Measurements from ENCODE around the gene NUDT2. TPM values are rescaled to one million over a fixed set of nuclear protein-coding genes. Genes with fewer than 3 reads are reported as not detected.
"Not testable (repeated sequence)": the region's sequence is repeated elsewhere in the genome, so short reads cannot be mapped to it uniquely, and the experiment has no call there.

NUDT2 gene
- 10 to 100 TPM; 39.2 to 42.9 TPM for total RNA-seq

DNA sequence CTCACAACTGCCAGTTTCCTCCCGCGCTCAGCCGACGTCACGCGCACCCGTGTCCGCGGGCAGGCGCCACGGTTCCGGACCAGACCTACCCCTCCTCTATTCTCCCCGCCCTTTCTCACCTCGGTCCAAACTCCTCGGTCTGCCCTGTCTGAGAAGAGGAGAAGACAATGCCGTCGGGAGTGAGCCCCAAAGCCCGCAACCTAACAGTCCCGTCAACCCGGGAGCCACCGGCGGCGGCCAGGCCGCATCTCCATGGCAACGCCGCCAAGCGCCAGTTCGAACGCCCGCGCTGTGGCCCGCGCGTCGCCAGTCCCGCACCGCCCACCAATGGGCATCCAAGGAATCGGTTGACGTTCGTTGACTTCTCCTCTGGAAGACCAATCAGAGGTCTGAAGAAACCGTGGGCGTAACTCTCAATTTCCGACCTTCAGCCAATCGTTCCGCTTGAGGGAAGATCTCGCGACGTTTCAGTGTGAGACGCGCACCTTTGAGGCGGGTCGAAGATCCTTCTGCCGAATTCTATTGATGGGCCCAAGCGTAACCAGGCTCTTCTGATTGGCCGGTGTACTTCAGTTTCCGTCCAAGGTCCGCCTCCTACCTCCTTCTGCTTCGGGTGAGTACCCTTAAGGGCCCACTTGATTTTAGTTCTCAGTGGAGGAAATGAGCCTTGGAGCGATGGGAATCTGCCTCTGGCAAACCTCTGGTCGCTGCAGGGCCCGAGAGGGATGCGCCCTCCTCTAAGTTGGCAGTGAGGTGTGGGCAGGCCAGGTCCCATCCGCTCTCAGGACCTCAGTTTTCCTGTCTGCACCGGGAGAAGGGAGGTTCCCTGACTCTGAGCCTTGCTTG is at the start of gene NUDT2, which contains the start of gene KIF24:
Gene NUDT2 (plus strand): TSS at position 583 of the 846 bp plus-strand sequence. CDS start 9,471 bp downstream, outside the sequence.
Gene KIF24 (minus strand): TSS at position 282 of the 846 bp plus-strand sequence. CDS start 17,922 bp downstream, outside the sequence.
- Mint-ChIP-seq H3K4me1 (ENCODE audit: low read depth) (peaks cover 42% of the 10 kb centered on the region), H3K36me3 (ENCODE audit: low read depth) (peaks cover 2% of the 10 kb centered on the region), H3K27ac (peak within 1 kb of the TSS; percentile 94), H3K9me3 (no peaks in the 10 kb centered on the region), H3K4me3 (peak within 1 kb of the TSS; percentile 88), H3K27me3 (ENCODE audit: low read depth) (no peaks in the 10 kb centered on the region)
- intact Hi-C loops (cut with micrococcal nuclease) = loop anchor here (1.0 to 10.0 kb wide), 12 partner anchors 48 to 1065 kb away; partner anchors contain the start of genes BAG1, DCAF12, DNAI1 and FAM219A
- CTCF ChIA-PET = no interaction called here
- DNase-seq = peak; percentile 98

GRCh38 chr9:34282096-34282495 is 47.3 kb upstream of the NUDT2 start:
- CTCF ChIA-PET = interaction anchor here (0.6 kb wide), 1 partner anchor 52 kb away, joined by 3 read pairs; no protein-coding TSS in a partner anchor
- H3K9me3 Mint-ChIP-seq = no peaks in the 10 kb centered on the region
- H3K4me1 Mint-ChIP-seq (ENCODE audit: low read depth) = peaks cover 5% of the 10 kb centered on the region
- intact Hi-C loops (cut with micrococcal nuclease) = no loop called here
- H3K4me3 Mint-ChIP-seq = no peak overlapping the region
- no peaks in the 10 kb centered on the region for H3K27me3 Mint-ChIP-seq (ENCODE audit: low read depth)
- H3K36me3 Mint-ChIP-seq (ENCODE audit: low read depth) = peaks cover 18% of the 10 kb centered on the region
- H3K27ac Mint-ChIP-seq = no peak overlapping the region
- no peak for DNase-seq

GRCh38 chr9:34289159-34289558 is 40.2 kb upstream of the NUDT2 start:
- intact Hi-C loops (cut with micrococcal nuclease) = no loop called here
- H3K27ac Mint-ChIP-seq = no peak overlapping the region
- no peak overlapping the region for H3K4me3 Mint-ChIP-seq
- H3K27me3 Mint-ChIP-seq (ENCODE audit: low read depth) = no peaks in the 10 kb centered on the region
- H3K4me1 Mint-ChIP-seq (ENCODE audit: low read depth) = no peaks in the 10 kb centered on the region
- CTCF ChIA-PET = interaction anchor here (0.5 to 1.3 kb wide), 2 partner anchors 11 to 445 kb away, joined by 3 to 4 read pairs; no protein-coding TSS in a partner anchor
- H3K9me3 Mint-ChIP-seq = no peaks in the 10 kb centered on the region
- H3K36me3 Mint-ChIP-seq (ENCODE audit: low read depth) = peaks cover 12% of the 10 kb centered on the region
- no peak for DNase-seq

GRCh38 chr9:34291023-34291422 is 38.3 kb upstream of the NUDT2 start:
- H3K4me3 Mint-ChIP-seq = no peak overlapping the region
- H3K9me3 Mint-ChIP-seq = no peaks in the 10 kb centered on the region
- no peak for DNase-seq
- CTCF ChIA-PET = interaction anchor here (0.7 kb wide), 1 partner anchor 133 kb away, joined by 5 read pairs; no protein-coding TSS in a partner anchor
- intact Hi-C loops (cut with micrococcal nuclease) = no loop called here
- H3K27me3 Mint-ChIP-seq (ENCODE audit: low read depth) = no peaks in the 10 kb centered on the region
- no peaks in the 10 kb centered on the region for H3K4me1 Mint-ChIP-seq (ENCODE audit: low read depth)
- no peak overlapping the region for H3K27ac Mint-ChIP-seq
- peaks cover 8% of the 10 kb centered on the region for H3K36me3 Mint-ChIP-seq (ENCODE audit: low read depth)

DNA sequence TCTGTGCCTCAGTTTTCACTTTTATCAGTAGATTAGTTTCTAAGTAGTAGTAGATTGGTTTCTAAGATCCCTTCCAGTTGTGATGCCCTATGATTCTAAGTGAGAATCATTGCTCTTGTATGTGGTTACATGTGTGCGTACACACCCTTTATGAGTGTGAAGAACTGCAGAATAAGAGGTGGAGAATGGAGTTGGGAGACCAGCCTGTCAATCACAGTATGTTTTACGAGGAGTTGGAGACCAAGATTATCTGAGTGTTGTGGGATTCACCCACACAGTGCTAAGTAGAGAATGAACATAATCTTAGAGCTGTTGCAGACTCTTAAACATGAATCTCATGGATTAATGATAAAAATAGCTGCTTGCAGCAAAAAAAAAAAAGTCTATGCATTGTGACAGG is 37.9 kb upstream of the NUDT2 start:
- CTCF ChIA-PET = no interaction called here
- peaks cover 4% of the 10 kb centered on the region for H3K36me3 Mint-ChIP-seq (ENCODE audit: low read depth)
- no peaks in the 10 kb centered on the region for H3K27me3 Mint-ChIP-seq (ENCODE audit: low read depth)
- no peak for DNase-seq
- H3K4me1 Mint-ChIP-seq (ENCODE audit: low read depth) = no peaks in the 10 kb centered on the region
- H3K4me3 Mint-ChIP-seq = no peak overlapping the region
- intact Hi-C loops (cut with micrococcal nuclease) = no loop called here
- no peaks in the 10 kb centered on the region for H3K9me3 Mint-ChIP-seq
- no peak overlapping the region for H3K27ac Mint-ChIP-seq

DNA sequence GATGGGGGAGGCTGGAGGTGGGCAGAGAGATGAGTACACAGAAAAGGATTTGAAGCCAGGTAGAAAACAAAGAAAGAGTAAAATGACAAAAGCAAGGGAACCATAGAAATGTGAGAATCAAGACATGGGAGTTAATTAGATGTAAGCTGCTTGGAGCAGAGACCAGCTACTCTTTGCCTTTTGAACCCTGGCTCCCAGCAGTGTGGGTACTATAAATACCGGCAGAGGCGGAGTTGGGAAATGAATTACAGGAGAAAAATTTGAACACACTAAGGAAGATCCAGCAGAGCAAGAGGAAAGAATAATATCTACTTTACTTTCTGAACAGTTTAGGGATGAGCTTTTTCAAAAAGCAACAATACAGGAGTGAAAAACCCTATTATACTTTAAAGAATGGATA is 36.8 kb upstream of the NUDT2 start:
- intact Hi-C loops (cut with micrococcal nuclease) = no loop called here
- CTCF ChIA-PET = interaction anchor here (1.0 kb wide), 1 partner anchor 208 kb away, joined by 3 read pairs; no protein-coding TSS in a partner anchor
- H3K27me3 Mint-ChIP-seq (ENCODE audit: low read depth) = no peaks in the 10 kb centered on the region
- no peaks in the 10 kb centered on the region for H3K9me3 Mint-ChIP-seq
- no peaks in the 10 kb centered on the region for H3K4me1 Mint-ChIP-seq (ENCODE audit: low read depth)
- no peaks in the 10 kb centered on the region for H3K36me3 Mint-ChIP-seq (ENCODE audit: low read depth)
- no peak overlapping the region for H3K4me3 Mint-ChIP-seq
- no peak overlapping the region for H3K27ac Mint-ChIP-seq
- DNase-seq = no peak

- CTCF ChIA-PET = not testable (repeated sequence)
These were observed 28.3 kb upstream of the NUDT2 start for GRCh38 chr9:34301064-34301463.

DNA sequence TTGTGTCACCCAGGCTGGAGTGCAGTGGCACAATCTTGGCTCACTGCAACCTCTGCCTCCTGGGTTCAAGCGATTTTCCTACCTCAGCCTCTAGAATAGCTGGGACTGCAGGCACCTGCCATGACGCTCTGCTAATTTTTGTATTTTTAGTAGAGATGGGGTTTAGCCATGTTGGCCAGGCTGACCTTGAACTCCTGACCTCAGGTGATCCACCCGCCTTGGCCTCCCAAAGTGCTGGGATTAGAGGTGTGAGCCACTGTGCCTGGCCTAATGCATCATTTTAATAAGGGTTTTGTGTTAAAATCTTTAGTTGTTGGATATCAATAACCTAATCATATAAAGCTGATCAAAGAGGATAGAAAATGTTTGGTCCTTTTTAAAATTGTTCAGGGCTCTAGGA is 21.1 kb upstream of the NUDT2 start:
- H3K27me3 Mint-ChIP-seq (ENCODE audit: low read depth); H3K4me1 Mint-ChIP-seq (ENCODE audit: low read depth); CTCF ChIA-PET; H3K9me3 Mint-ChIP-seq; H3K36me3 Mint-ChIP-seq (ENCODE audit: low read depth); DNase-seq; H3K27ac Mint-ChIP-seq; H3K4me3 Mint-ChIP-seq: not testable (repeated sequence)
- intact Hi-C loops (cut with micrococcal nuclease) = loop anchor here (10.0 kb wide), 1 partner anchor 84 kb away; no protein-coding TSS in a partner anchor

More at GRCh38 chr9:34301064-34301463, 28.3 kb upstream of the NUDT2 start:
- not testable (repeated sequence) for H3K9me3 Mint-ChIP-seq; H3K27me3 Mint-ChIP-seq (ENCODE audit: low read depth); H3K4me1 Mint-ChIP-seq (ENCODE audit: low read depth); H3K36me3 Mint-ChIP-seq (ENCODE audit: low read depth); DNase-seq; H3K4me3 Mint-ChIP-seq; H3K27ac Mint-ChIP-seq
- intact Hi-C loops (cut with micrococcal nuclease) = loop anchor here (10.0 kb wide), 1 partner anchor 76 kb away; no protein-coding TSS in a partner anchor

DNA sequence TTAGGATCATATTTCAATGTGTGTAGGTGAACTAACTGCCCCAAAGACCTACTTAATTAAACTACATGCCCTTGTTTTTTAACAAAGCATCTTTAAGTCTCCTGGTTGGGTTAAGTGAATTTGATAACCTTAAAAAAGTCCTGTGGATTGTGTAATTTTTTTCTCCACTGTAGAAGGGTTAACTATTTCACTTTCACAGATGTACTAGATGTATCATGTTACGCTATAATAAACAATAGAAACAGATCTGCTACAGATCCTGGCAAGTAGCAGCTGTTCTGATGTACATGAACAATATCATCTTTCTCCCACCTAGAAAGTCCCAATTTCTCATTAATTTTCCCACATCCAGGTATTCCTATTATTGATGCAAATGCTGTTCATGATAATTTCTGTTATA is 19.2 kb upstream of the NUDT2 start:
- CTCF ChIA-PET = no interaction called here

DNA sequence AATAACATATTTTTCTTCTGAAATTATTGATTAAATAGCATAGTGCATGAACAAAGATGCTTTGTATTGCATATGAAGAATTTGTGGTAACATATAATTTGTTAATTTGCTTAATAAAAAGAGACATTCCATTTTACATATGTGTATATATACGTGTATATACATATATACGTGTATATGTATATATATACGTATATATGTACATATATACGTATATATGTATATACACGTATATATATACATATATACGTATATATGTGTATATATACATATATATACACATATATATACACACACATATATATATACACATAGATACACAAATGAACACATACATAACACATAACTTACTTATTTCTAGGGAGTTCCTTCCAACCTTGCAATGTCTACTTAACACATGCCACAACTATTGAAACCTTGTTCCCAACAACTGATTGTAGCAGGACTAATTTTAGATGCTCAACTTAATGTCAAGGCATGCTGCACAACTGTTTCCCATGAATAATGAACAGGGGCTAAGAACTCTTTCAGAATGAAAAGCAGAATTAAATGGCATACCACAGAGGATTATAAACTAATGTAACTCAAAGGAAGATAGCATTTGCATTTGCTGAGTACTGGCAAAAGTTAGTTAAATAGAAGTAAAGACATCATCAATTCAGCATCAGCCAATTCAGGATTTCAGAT is 17.7 kb upstream of the NUDT2 start:
- Mint-ChIP-seq H3K27me3 (ENCODE audit: low read depth) (no peaks in the 10 kb centered on the region), H3K4me3 (no peak overlapping the region), H3K27ac (no peak overlapping the region), H3K36me3 (ENCODE audit: low read depth) (peaks cover 4% of the 10 kb centered on the region), H3K4me1 (ENCODE audit: low read depth) (no peaks in the 10 kb centered on the region), H3K9me3 (no peaks in the 10 kb centered on the region)
- CTCF ChIA-PET = no interaction called here
- DNase-seq = no peak
- intact Hi-C loops (cut with micrococcal nuclease) = no loop called here

More for the DNA sequence above, 19.2 kb upstream of the NUDT2 start:
- intact Hi-C loops (cut with micrococcal nuclease) = no loop called here
- Mint-ChIP-seq H3K27ac (no peak overlapping the region), H3K27me3 (ENCODE audit: low read depth) (no peaks in the 10 kb centered on the region), H3K36me3 (ENCODE audit: low read depth) (peaks cover 4% of the 10 kb centered on the region), H3K4me1 (ENCODE audit: low read depth) (no peaks in the 10 kb centered on the region), H3K9me3 (no peaks in the 10 kb centered on the region), H3K4me3 (no peak overlapping the region)
- no peak for DNase-seq

GRCh38 chr9:34317436-34317835 is 11.9 kb upstream of the NUDT2 start:
- no peak overlapping the region for H3K27ac Mint-ChIP-seq
- DNase-seq = no peak
- no peaks in the 10 kb centered on the region for H3K27me3 Mint-ChIP-seq (ENCODE audit: low read depth)
- H3K4me3 Mint-ChIP-seq = no peak overlapping the region
- H3K9me3 Mint-ChIP-seq = no peaks in the 10 kb centered on the region
- H3K4me1 Mint-ChIP-seq (ENCODE audit: low read depth) = no peaks in the 10 kb centered on the region
- intact Hi-C loops (cut with micrococcal nuclease) = no loop called here
- CTCF ChIA-PET = no interaction called here
- H3K36me3 Mint-ChIP-seq (ENCODE audit: low read depth) = peaks cover 4% of the 10 kb centered on the region

- H3K9me3 Mint-ChIP-seq = no peaks in the 10 kb centered on the region
- H3K4me1 Mint-ChIP-seq (ENCODE audit: low read depth) = no peaks in the 10 kb centered on the region
- no peak for DNase-seq
- peaks cover 4% of the 10 kb centered on the region for H3K36me3 Mint-ChIP-seq (ENCODE audit: low read depth)
- intact Hi-C loops (cut with micrococcal nuclease) = no loop called here
- no peaks in the 10 kb centered on the region for H3K27me3 Mint-ChIP-seq (ENCODE audit: low read depth)
- no peak overlapping the region for H3K4me3 Mint-ChIP-seq
- CTCF ChIA-PET = interaction anchor here (0.7 to 1.1 kb wide), 3 partner anchors 111 to 173 kb away, joined by 3 to 4 read pairs (median 3); no protein-coding TSS in a partner anchor
- H3K27ac Mint-ChIP-seq = no peak overlapping the region
These were observed 11.1 kb upstream of the NUDT2 start for GRCh38 chr9:34318163-34318790.

Data from activated naive CD4-positive, alpha-beta T cell treated with anti-CD3 and anti-CD28 coated beads for 36 hours (primary cell).